Mesenchymal stem cell (in vitro differentiated cells and primary cell): ENCODE measurements around the gene DGKG.

Experiments
- DNase-seq: peaks from one replicate; pipeline ENCODE4 v3.0.0-alpha.2; 2013
- H2AFZ ChIP-seq: one replicate; pipeline ENCODE4 v1.6.1; 2013; ENCODE audit warnings: low read depth, mild to moderate bottlenecking, control low read depth, inconsistent platforms, low read length, moderate library complexity
- H2AK5ac ChIP-seq: 2 replicates; pipeline ENCODE4 v1.6.1; 2013; ENCODE audit warnings: low read length, moderate library complexity, mild to moderate bottlenecking, inconsistent platforms; ENCODE audit not compliant: severe bottlenecking
- H2BK120ac ChIP-seq: one replicate; pipeline ENCODE4 v1.6.1; 2013; ENCODE audit warnings: low read depth, mild to moderate bottlenecking, inconsistent platforms, low read length, moderate library complexity
- H2BK12ac ChIP-seq, 2 experiments: one replicate each; pipeline ENCODE4 v1.6.1; 2013; ENCODE audit warnings: inconsistent platforms in 2 of 2, low read length in 2 of 2, mild to moderate bottlenecking in 2 of 2, moderate library complexity in 2 of 2, control low read depth in 1 of 2
- H2BK15ac ChIP-seq: one replicate; pipeline ENCODE4 v1.6.1; 2013; ENCODE audit warnings: mild to moderate bottlenecking, low read depth, inconsistent platforms; ENCODE audit not compliant: poor library complexity, severe bottlenecking
- H2BK5ac ChIP-seq: 2 replicates; pipeline ENCODE4 v1.6.1; 2013; ENCODE audit warnings: low read depth, mild to moderate bottlenecking, low read length, control low read depth, inconsistent platforms; ENCODE audit not compliant: poor library complexity, severe bottlenecking
- H3K14ac ChIP-seq, 2 experiments: one replicate each; pipeline ENCODE4 v1.6.1; 2013; ENCODE audit warnings: inconsistent platforms in 2 of 2, low read length in 2 of 2, control low read depth in 1 of 2, mild to moderate bottlenecking in 1 of 2, moderate library complexity in 1 of 2
- H3K18ac ChIP-seq, 2 experiments: one replicate each; pipeline ENCODE4 v1.6.1; 2013; ENCODE audit warnings: inconsistent platforms in 2 of 2, low read length in 2 of 2, control low read depth in 1 of 2, low read depth in 1 of 2, mild to moderate bottlenecking in 1 of 2
- H3K23ac ChIP-seq, 2 experiments: one replicate each; pipeline ENCODE4 v1.6.1; 2013; ENCODE audit warnings: inconsistent platforms in 2 of 2, low read length in 2 of 2, mild to moderate bottlenecking in 2 of 2, moderate library complexity in 2 of 2, control low read depth in 1 of 2
- H3K27ac ChIP-seq: 2 replicates; pipeline ENCODE4 v1.5.1; 2013; ENCODE audit warnings: mild to moderate bottlenecking, moderate library complexity, low read length, control low read depth, inconsistent platforms; ENCODE audit not compliant: poor library complexity, severe bottlenecking
- H3K27me3 ChIP-seq, 2 experiments: 2 replicates each; pipeline versions ENCODE4 v1.6.1 to v1.7.0; 2013; ENCODE audit warnings: low read length in 2 of 2, mild to moderate bottlenecking in 2 of 2, moderate library complexity in 2 of 2, control low read depth in 1 of 2, inconsistent platforms in 1 of 2; ENCODE audit not compliant: control insufficient read depth in 1 of 2, insufficient read depth in 1 of 2
- H3K36me3 ChIP-seq, 2 experiments: 2 replicates each; pipeline versions ENCODE4 v1.6.1 to v1.7.0; 2013; ENCODE audit warnings: low read length in 2 of 2, control low read depth in 1 of 2, inconsistent platforms in 1 of 2, low read depth in 1 of 2, mild to moderate bottlenecking in 1 of 2; ENCODE audit not compliant: insufficient read depth in 2 of 2, control insufficient read depth in 1 of 2
- H3K4ac ChIP-seq, 2 experiments: one replicate each; pipeline ENCODE4 v1.6.1; 2013; ENCODE audit warnings: inconsistent platforms in 2 of 2, low read length in 2 of 2, mild to moderate bottlenecking in 2 of 2, moderate library complexity in 2 of 2, control low read depth in 1 of 2, low read depth in 1 of 2
- H3K4me1 ChIP-seq: 2 replicates; pipeline ENCODE4 v1.6.1; 2013; ENCODE audit warnings: low read depth, low read length, control low read depth; ENCODE audit not compliant: control insufficient read depth, insufficient read depth
- H3K4me2 ChIP-seq: 2 replicates; pipeline ENCODE4 v1.6.1; 2013; ENCODE audit warnings: low read length, mild to moderate bottlenecking, inconsistent platforms; ENCODE audit not compliant: poor library complexity, severe bottlenecking
- H3K4me3 ChIP-seq, 2 experiments: 2 replicates each; pipeline versions ENCODE4 v1.5.1 to v1.7.0; 2013; ENCODE audit warnings: low read length in 2 of 2, mild to moderate bottlenecking in 2 of 2, control low read depth in 1 of 2, low read depth in 1 of 2; ENCODE audit not compliant: insufficient read depth in 1 of 2
- H3K79me1 ChIP-seq: replicated peaks from 2 replicates; pipeline ENCODE4 v1.6.1; 2013; ENCODE audit warnings: mild to moderate bottlenecking, control low read depth, low read length, inconsistent platforms; ENCODE audit not compliant: poor library complexity, severe bottlenecking
- H3K9ac ChIP-seq: 2 replicates; pipeline ENCODE4 v1.7.0; 2013; ENCODE audit warnings: mild to moderate bottlenecking, low read length, moderate library complexity
- H3K9me3 ChIP-seq: 2 replicates; pipeline ENCODE4 v1.7.0; 2013; ENCODE audit warnings: mild to moderate bottlenecking, low read length; ENCODE audit not compliant: control insufficient read depth
- H4K8ac ChIP-seq: one replicate; pipeline ENCODE4 v1.6.1; 2013; ENCODE audit warnings: inconsistent platforms, mild to moderate bottlenecking, low read length, moderate library complexity
- H4K91ac ChIP-seq: one replicate; pipeline ENCODE4 v1.6.1; 2013; ENCODE audit warnings: mild to moderate bottlenecking, low read length, inconsistent platforms
- WGBS: methylation state at CpG from one replicate; pipeline ENCODE4 v1.1.7; 2013; ENCODE audit warnings: mixed read lengths; 5-methylcytosine and 5-hydroxymethylcytosine counted together

DGKG gene

GRCh38 chr3:186354100-186354499, 7.9 kb downstream of the DGKG start:
- Histone ChIP-seq H2AFZ (no peak overlapping the region), H3K79me1 (no peaks in the 10 kb centered on the region), H3K9me3 (no peaks in the 10 kb centered on the region), H2AK5ac (no peak overlapping the region), H3K9ac (no peak overlapping the region), H3K23ac (no peak overlapping the region), H2BK12ac (no peak overlapping the region), H3K4me1 (no peaks in the 10 kb centered on the region), H3K18ac (no peak overlapping the region), H3K14ac (no peak overlapping the region), H4K8ac (no peak overlapping the region), H2BK120ac (no peak overlapping the region), H3K4me3 (no peak overlapping the region), H3K36me3 (no peaks in the 10 kb centered on the region), H2BK5ac (no peak overlapping the region), H3K4ac (no peak overlapping the region), H3K27me3 (peaks cover 39 to 68% of the 10 kb centered on the region in 2 experiments), H3K27ac (no peak overlapping the region), H4K91ac (no peak overlapping the region), H3K4me2 (no peak overlapping the region), H2BK15ac (no peak overlapping the region)
- DNase-seq: peak; percentile 46
- WGBS: 3% methylated on average over 5 of the region's 5 CpGs

GRCh38 chr3:186352369-186352768, 9.7 kb downstream of the DGKG start:
- Histone ChIP-seq H3K18ac (no peak overlapping the region), H4K8ac (no peak overlapping the region), H3K4ac (no peak overlapping the region), H2BK5ac (no peak overlapping the region), H3K9me3 (no peaks in the 10 kb centered on the region), H3K14ac (no peak overlapping the region), H3K4me3 (no peak overlapping the region), H3K27me3 (peaks cover 27 to 58% of the 10 kb centered on the region in 2 experiments), H3K9ac (no peak overlapping the region), H2BK120ac (no peak overlapping the region), H3K23ac (no peak overlapping the region), H3K36me3 (no peaks in the 10 kb centered on the region), H3K4me2 (no peak overlapping the region), H3K4me1 (no peaks in the 10 kb centered on the region), H2BK15ac (no peak overlapping the region), H4K91ac (no peak overlapping the region), H3K27ac (no peak overlapping the region), H2BK12ac (no peak overlapping the region), H2AFZ (no peak overlapping the region), H2AK5ac (no peak overlapping the region), H3K79me1 (no peaks in the 10 kb centered on the region)
- 85% methylated on average over 4 of the region's 4 CpGs for WGBS
- no peak for DNase-seq

- no peak overlapping the region for H2AFZ ChIP-seq
- no peak overlapping the region for H3K4me3 ChIP-seq
- WGBS: 78% methylated on average over 4 of the region's 5 CpGs
- H3K27me3 ChIP-seq: peaks cover 6 to 14% of the 10 kb centered on the region in 2 experiments
- H3K14ac ChIP-seq: no peak overlapping the region
- H2BK5ac ChIP-seq: no peak overlapping the region
- H4K91ac ChIP-seq: no peak overlapping the region
- H3K4ac ChIP-seq: no peak overlapping the region
- no peak overlapping the region for H3K27ac ChIP-seq
- DNase-seq: peak; percentile 20
- H3K23ac ChIP-seq: no peak overlapping the region
- H2AK5ac ChIP-seq: no peak overlapping the region
- H3K79me1 ChIP-seq: no peaks in the 10 kb centered on the region
- no peaks in the 10 kb centered on the region for H3K36me3 ChIP-seq
- no peak overlapping the region for H3K9ac ChIP-seq
- no peak overlapping the region for H3K18ac ChIP-seq
- H3K4me2 ChIP-seq: no peak overlapping the region
- no peaks in the 10 kb centered on the region for H3K9me3 ChIP-seq
- H2BK120ac ChIP-seq: no peak overlapping the region
- H4K8ac ChIP-seq: no peak overlapping the region
- H3K4me1 ChIP-seq: no peaks in the 10 kb centered on the region
- H2BK12ac ChIP-seq: no peak overlapping the region
- H2BK15ac ChIP-seq: no peak overlapping the region
These were observed 19.8 kb downstream of the DGKG start for GRCh38 chr3:186342197-186342596.

DNA sequence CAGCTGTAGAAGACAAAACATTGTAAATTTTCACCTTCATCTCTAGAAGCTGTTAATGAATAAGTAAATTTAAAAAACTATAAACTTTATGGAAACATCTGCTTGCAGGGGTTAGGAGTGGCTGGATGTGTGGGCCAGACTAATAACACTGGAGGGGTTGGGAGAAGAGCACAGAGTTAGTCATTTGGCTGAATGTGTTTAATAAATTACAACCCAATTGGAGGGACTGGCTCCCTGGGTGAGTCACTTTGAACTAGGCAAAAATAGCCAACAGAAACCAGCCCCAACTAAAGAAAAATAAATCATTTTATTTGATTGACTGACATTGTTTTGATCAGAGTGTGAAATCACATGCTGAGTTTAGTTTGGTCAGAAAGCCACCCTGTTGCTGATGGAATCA, 21.8 kb downstream of the DGKG start:
- Histone ChIP-seq H3K27me3 (peaks cover 6 to 23% of the 10 kb centered on the region in 2 experiments), H3K36me3 (no peaks in the 10 kb centered on the region), H3K4me2 (no peak overlapping the region), H3K18ac (no peak overlapping the region), H4K8ac (no peak overlapping the region), H3K4me1 (no peaks in the 10 kb centered on the region), H3K9me3 (no peaks in the 10 kb centered on the region), H3K14ac (no peak overlapping the region), H2BK5ac (no peak overlapping the region), H3K9ac (no peak overlapping the region), H2AK5ac (no peak overlapping the region), H3K27ac (no peak overlapping the region), H3K4me3 (no peak overlapping the region), H4K91ac (no peak overlapping the region), H3K4ac (no peak overlapping the region), H2BK15ac (no peak overlapping the region), H3K79me1 (no peaks in the 10 kb centered on the region), H2BK120ac (no peak overlapping the region), H2BK12ac (no peak overlapping the region), H3K23ac (no peak overlapping the region), H2AFZ (no peak overlapping the region)
- no peak for DNase-seq
